Caco-2 (cell line): ENCODE results near the gene BAZ1B. TPM values are rescaled to one million over a fixed set of nuclear protein-coding genes. Genes with fewer than 3 reads are reported as not detected.
"Not testable (repeated sequence)": the region's sequence is repeated elsewhere in the genome, so short reads cannot be mapped to it uniquely, and the experiment has no call there.

ENCODE experiments used
- BruUV-seq: library from RNA; stranded (reverse); fragments of 400-500 nt; replicated peaks from 2 replicates; lab custom pipeline; 2021; lab: Mats Ljungman, UMichigan
- CTCF ChIA-PET: fragments of 300-600 bp; sonication (Branson Sonifier 250); formaldehyde crosslinking; loops from one replicate; lab custom pipeline; 2022; ENCODE audit warnings: antibody characterized with exemption; lab: Charles Lee
- POLR2A ChIA-PET: fragments of 300-600 bp; sonication (Branson Sonifier 250); formaldehyde crosslinking; loops from one replicate; lab custom pipeline; 2022; ENCODE audit warnings: antibody characterized with exemption; lab: Charles Lee
- DNase-seq, 2 experiments: peaks; one replicate each; pipeline versions ENCODE4 v3.0.0 to v3.0.0-alpha.2; 2020 to 2022
- H3K27me3 ChIP-seq: replicated peaks from 2 replicates; pipeline ENCODE4 v1.6.0; 2011; ENCODE audit warnings: low read length; ENCODE audit not compliant: control insufficient read depth, insufficient read depth
- H3K36me3 ChIP-seq: 2 replicates; pipeline ENCODE4 v1.5.1; 2011; ENCODE audit warnings: low read length; ENCODE audit not compliant: control insufficient read depth, insufficient read depth
- H3K4me1 ChIP-seq: fragments of 250-450 bp; sonication (Bioruptor Pico); 2 replicates; pipeline ENCODE4 v1.5.1; 2020; ENCODE audit warnings: mild to moderate bottlenecking
- H3K4me3 ChIP-seq: 2 replicates; pipeline ENCODE4 v1.5.1; 2011; ENCODE audit warnings: low read depth, mild to moderate bottlenecking, control low read depth, low read length
- H3K9me3 ChIP-seq: fragments of 250-450 bp; sonication (Bioruptor Pico); 2 replicates; pipeline ENCODE4 v1.5.1; 2020; ENCODE audit warnings: mild to moderate bottlenecking, moderate library complexity
- H3K27ac Mint-ChIP-seq: one replicate; pipeline ENCODE4 v1.8.0; 2022; ENCODE audit warnings: mixed read lengths; ENCODE audit not compliant: unreplicated experiment
- H3K27me3 Mint-ChIP-seq: one replicate; pipeline ENCODE4 v1.8.0; 2022; ENCODE audit warnings: mixed read lengths; ENCODE audit not compliant: insufficient read depth, unreplicated experiment
- H3K36me3 Mint-ChIP-seq: one replicate; pipeline ENCODE4 v1.8.0; 2022; ENCODE audit warnings: mild to moderate bottlenecking, mixed read lengths; ENCODE audit not compliant: insufficient read depth, unreplicated experiment
- H3K4me1 Mint-ChIP-seq: one replicate; pipeline ENCODE4 v1.8.0; 2022; ENCODE audit warnings: low read depth, mixed read lengths; ENCODE audit not compliant: unreplicated experiment
- H3K4me3 Mint-ChIP-seq: one replicate; pipeline ENCODE4 v1.8.0; 2022; ENCODE audit warnings: mild to moderate bottlenecking, moderate library complexity, mixed read lengths; ENCODE audit not compliant: unreplicated experiment
- H3K9me3 Mint-ChIP-seq: one replicate; pipeline ENCODE4 v1.8.0; 2022; ENCODE audit warnings: mixed read lengths; ENCODE audit not compliant: unreplicated experiment
- CTCF ChIP-seq, 2 experiments: fragments of 200-600 bp in 1 of 2; IDR thresholded peaks; 1 replicate in 1 of 2; 2 replicates in 1 of 2; pipeline versions ENCODE4 v1.5.1 to v1.8.0; 2011 to 2022; ENCODE audit warnings: antibody characterized with exemption in 1 of 2, control low read depth in 1 of 2, inconsistent platforms in 1 of 2, low read depth in 1 of 2, low read length in 1 of 2, mild to moderate bottlenecking in 1 of 2, moderate library complexity in 1 of 2; ENCODE audit not compliant: insufficient read depth in 1 of 2, severe bottlenecking in 1 of 2, unreplicated experiment in 1 of 2
- intact Hi-C: fragments of 100-400 bp; cut with micrococcal nuclease; formaldehyde crosslinking; loops from one replicate; pipeline ENCODE4 v1.10.0; 2022; ENCODE audit not compliant: unreplicated experiment
- total RNA-seq: library from RNA; stranded (reverse); gene quantifications from 2 replicates; pipeline ENCODE4 v1.2.3, GENCODE V29; 2022

Gene BAZ1B
- total RNA-seq, 1 experiment from 2014 or later, result 85.7 TPM

GRCh38 chr7:73536479-73536878 is 14.4 kb upstream of the BAZ1B start:
- Mint-ChIP-seq H3K27me3 (no peaks in the 10 kb centered on the region), H3K4me1 (no peaks in the 10 kb centered on the region), H3K9me3 (no peaks in the 10 kb centered on the region), H3K4me3 (no peak overlapping the region), H3K36me3 (peaks cover 59% of the 10 kb centered on the region), H3K27ac (no peak overlapping the region)
- ChIA-PET CTCF (interaction anchor here (0.7 kb wide), 1 partner anchor 201 kb away, joined by 5 read pairs; no protein-coding TSS in a partner anchor), POLR2A (no interaction called here)
- Histone ChIP-seq H3K4me3 (no peak overlapping the region), H3K36me3 (peaks cover 3% of the 10 kb centered on the region; the same call in 1 of the 2 replicates), H3K9me3 (no peaks in the 10 kb centered on the region), H3K27me3 (no peaks in the 10 kb centered on the region), H3K4me1 (no peaks in the 10 kb centered on the region)
- BruUV-seq, result TSS peak; percentile 36
- intact Hi-C loops, result no loop called here
- DNase-seq, result no peak
- TF ChIP-seq CTCF (IDR thresholded peaks at IDR 0.05; ENCODE audit: insufficient read depth in 1 of 2, low read depth in 1 of 2, low read length in 1 of 2, severe bottlenecking in 1 of 2, unreplicated experiment in 1 of 2), result no peak

- H3K4me3 Mint-ChIP-seq, H3K4me1 Mint-ChIP-seq, H3K9me3 Mint-ChIP-seq, H3K9me3 ChIP-seq, H3K27me3 Mint-ChIP-seq, DNase-seq, H3K27ac Mint-ChIP-seq, H3K4me1 ChIP-seq, H3K27me3 ChIP-seq, BruUV-seq, H3K4me3 ChIP-seq, POLR2A ChIA-PET, H3K36me3 ChIP-seq, intact Hi-C loops: not testable (repeated sequence)
- CTCF ChIA-PET, result interaction anchor here (0.7 kb wide), 1 partner anchor 200 kb away, joined by 5 read pairs; no protein-coding TSS in a partner anchor
- H3K36me3 Mint-ChIP-seq, result peaks cover 54% of the 10 kb centered on the region
Measured at GRCh38 chr7:73535918-73536317, 13.8 kb upstream of the BAZ1B start.

- Histone ChIP-seq H3K9me3 (no peaks in the 10 kb centered on the region), H3K4me1 (no peaks in the 10 kb centered on the region), H3K27me3 (no peaks in the 10 kb centered on the region), H3K36me3 (peaks cover 3% of the 10 kb centered on the region; the same call in 1 of the 2 replicates), H3K4me3 (no peak overlapping the region)
- intact Hi-C loops, result no loop called here
- Mint-ChIP-seq H3K36me3 (peaks cover 33% of the 10 kb centered on the region), H3K9me3 (no peaks in the 10 kb centered on the region), H3K27ac (no peak overlapping the region), H3K27me3 (no peaks in the 10 kb centered on the region), H3K4me1 (no peaks in the 10 kb centered on the region), H3K4me3 (no peak overlapping the region)
- BruUV-seq, result no TSS peak
- ChIA-PET CTCF (no interaction called here), POLR2A (no interaction called here)
- no peak for TF ChIP-seq CTCF (IDR thresholded peaks at IDR 0.05; ENCODE audit: insufficient read depth in 1 of 2, low read depth in 1 of 2, low read length in 1 of 2, severe bottlenecking in 1 of 2, unreplicated experiment in 1 of 2)
- no peak for DNase-seq
Measured at GRCh38 chr7:73533742-73534141, 11.6 kb upstream of the BAZ1B start.

- CTCF ChIA-PET, result no interaction called here
- POLR2A ChIA-PET, result no interaction called here
Measured at GRCh38 chr7:73532224-73532623, 10.1 kb upstream of the BAZ1B start.

More at GRCh38 chr7:73532224-73532623, 10.1 kb upstream of the BAZ1B start:
- H3K4me3 ChIP-seq, result no peak overlapping the region
- H3K4me1 ChIP-seq, result no peaks in the 10 kb centered on the region
- H3K4me3 Mint-ChIP-seq, result no peak overlapping the region
- H3K4me1 Mint-ChIP-seq, result no peaks in the 10 kb centered on the region
- H3K27ac Mint-ChIP-seq, result no peak overlapping the region
- no peak for TF ChIP-seq CTCF (IDR thresholded peaks at IDR 0.05; ENCODE audit: insufficient read depth in 1 of 2, low read depth in 1 of 2, low read length in 1 of 2, severe bottlenecking in 1 of 2, unreplicated experiment in 1 of 2)
- H3K27me3 ChIP-seq, result no peaks in the 10 kb centered on the region
- peaks cover 23% of the 10 kb centered on the region for H3K36me3 Mint-ChIP-seq
- no peaks in the 10 kb centered on the region for H3K9me3 Mint-ChIP-seq
- intact Hi-C loops, result no loop called here
- BruUV-seq, result no TSS peak
- no peaks in the 10 kb centered on the region for H3K36me3 ChIP-seq
- no peaks in the 10 kb centered on the region for H3K9me3 ChIP-seq
- no peaks in the 10 kb centered on the region for H3K27me3 Mint-ChIP-seq
- no peak for DNase-seq
